OCI-LY3 (cell line): ENCODE data around the gene ADA.

Experiments
- H2AFZ ChIP-seq: fragments of 200-600, 300-600 bp; shearing (Covaris generic); 2 replicates; pipeline ENCODE4 v1.6.0; 2014; ENCODE audit warnings: antibody characterized with exemption, low read depth, low read length
- H3K27ac ChIP-seq: fragments of 200-600, 300-600 bp; sonication (generic); 2 replicates; pipeline ENCODE4 v1.5.1; 2014; ENCODE audit warnings: mild to moderate bottlenecking, low read length, moderate library complexity, mixed read lengths
- H3K27me3 ChIP-seq: fragments of 200-600, 300-600 bp; sonication (generic); 2 replicates; pipeline ENCODE4 v1.6.1; 2014; ENCODE audit warnings: low read depth, low read length, mixed read lengths
- H3K36me3 ChIP-seq: fragments of 200-600, 300-600 bp; sonication (generic); replicated peaks from 2 replicates; pipeline ENCODE3; 2014; ENCODE audit warnings: low read depth, low read length, mixed read lengths
- H3K4me1 ChIP-seq: fragments of 300-600, 200-600 bp; sonication (generic); 2 replicates; pipeline ENCODE4 v1.6.1; 2014; ENCODE audit warnings: low read length, mixed read lengths
- H3K4me2 ChIP-seq: fragments of 200-600, 300-600 bp; sonication (generic); 2 replicates; pipeline ENCODE4 v1.6.1; 2014; ENCODE audit warnings: low read length, mixed read lengths
- H3K4me3 ChIP-seq: fragments of 300-600, 200-600 bp; sonication (generic); 2 replicates; pipeline ENCODE4 v1.5.1; 2014; ENCODE audit warnings: antibody characterized with exemption, mild to moderate bottlenecking, low read length, moderate library complexity
- H3K79me2 ChIP-seq: fragments of 300-600, 200-600 bp; shearing (Covaris generic); 2 replicates; pipeline ENCODE4 v1.6.1; 2014; ENCODE audit warnings: mild to moderate bottlenecking, low read length, mixed read lengths
- H3K9ac ChIP-seq: fragments of 300-600, 200-600 bp; shearing (Covaris generic); 2 replicates; pipeline ENCODE4 v1.6.0; 2014; ENCODE audit warnings: mild to moderate bottlenecking, low read length, moderate library complexity
- H3K9me3 ChIP-seq: fragments of 200-600, 300-600 bp; shearing (Covaris generic); 2 replicates; pipeline ENCODE4 v1.6.1; 2014; ENCODE audit warnings: low read length, mixed read lengths; ENCODE audit not compliant: insufficient read depth
- H4K20me1 ChIP-seq: fragments of 200-600, 300-600 bp; sonication (generic); 2 replicates; pipeline ENCODE4 v1.6.1; 2016; ENCODE audit warnings: low read length, mixed read lengths; ENCODE audit not compliant: insufficient read depth
- CTCF ChIP-seq: fragments of 200-600, 300-600 bp; sonication (generic); IDR thresholded peaks from 2 replicates; pipeline ENCODE4 v1.5.1; 2014; ENCODE audit warnings: antibody characterized with exemption, low read length, low read depth
- EZH2phosphoT487 ChIP-seq: fragments of 200-600 bp; shearing (Covaris generic); IDR thresholded peaks from 2 replicates; pipeline ENCODE4 v1.6.1; 2018; ENCODE audit warnings: antibody characterized with exemption, mixed run types, low read depth

ADA gene

GRCh38 chr20:44630297-44630696 is 21.2 kb downstream of the ADA start:
- TF ChIP-seq EZH2phosphoT487 (no peak), CTCF (no peak)
- Histone ChIP-seq H3K27ac (no peak overlapping the region), H3K79me2 (no peaks in the 10 kb centered on the region), H3K9me3 (no peaks in the 10 kb centered on the region), H4K20me1 (peaks cover 14% of the 10 kb centered on the region), H3K36me3 (peaks cover 54% of the 10 kb centered on the region), H3K9ac (no peak overlapping the region), H3K4me3 (no peak overlapping the region), H3K4me2 (no peak overlapping the region), H3K4me1 (peaks cover 6% of the 10 kb centered on the region), H3K27me3 (no peaks in the 10 kb centered on the region), H2AFZ (no peak overlapping the region)

- TF ChIP-seq CTCF (no peak), EZH2phosphoT487 (no peak)
- Histone ChIP-seq H3K4me3 (no peak overlapping the region), H3K9ac (no peak overlapping the region), H3K27me3 (no peaks in the 10 kb centered on the region), H3K4me2 (no peak overlapping the region), H3K36me3 (peaks cover 54% of the 10 kb centered on the region), H3K79me2 (no peaks in the 10 kb centered on the region), H3K4me1 (peaks cover 6% of the 10 kb centered on the region), H3K27ac (no peak overlapping the region), H4K20me1 (peaks cover 14% of the 10 kb centered on the region), H3K9me3 (no peaks in the 10 kb centered on the region), H2AFZ (no peak overlapping the region)
Measured at GRCh38 chr20:44629542-44629941, 22.0 kb downstream of the ADA start.

- Histone ChIP-seq H3K27me3 (no peaks in the 10 kb centered on the region), H3K79me2 (no peaks in the 10 kb centered on the region), H3K4me2 (no peak overlapping the region), H3K4me1 (peaks cover 6% of the 10 kb centered on the region), H3K9ac (no peak overlapping the region), H3K4me3 (no peak overlapping the region), H2AFZ (no peak overlapping the region), H3K27ac (no peak overlapping the region), H3K36me3 (peaks cover 54% of the 10 kb centered on the region), H3K9me3 (no peaks in the 10 kb centered on the region), H4K20me1 (peaks cover 14% of the 10 kb centered on the region)
- TF ChIP-seq CTCF = no peak
- no peak for TF ChIP-seq EZH2phosphoT487
Measured at GRCh38 chr20:44629017-44629385, 22.5 kb downstream of the ADA start.

GRCh38 chr20:44627364-44628010 is 24.0 kb downstream of the ADA start:
- no peak overlapping the region for H2AFZ ChIP-seq
- H4K20me1 ChIP-seq = peaks cover 9% of the 10 kb centered on the region; the same call in 1 of the 2 replicates
- TF ChIP-seq EZH2phosphoT487 = no peak
- no peak for TF ChIP-seq CTCF
- peaks cover 59% of the 10 kb centered on the region for H3K36me3 ChIP-seq
- no peak overlapping the region for H3K4me2 ChIP-seq
- no peak overlapping the region for H3K27ac ChIP-seq
- no peak overlapping the region for H3K9ac ChIP-seq
- no peak overlapping the region for H3K4me3 ChIP-seq
- H3K9me3 ChIP-seq = no peaks in the 10 kb centered on the region
- no peaks in the 10 kb centered on the region for H3K4me1 ChIP-seq
- H3K27me3 ChIP-seq = no peaks in the 10 kb centered on the region
- no peaks in the 10 kb centered on the region for H3K79me2 ChIP-seq
